ENCODE results near the gene RNF145. TPM values are rescaled to one million over a fixed set of nuclear protein-coding genes. Genes with fewer than 3 reads are reported as not detected.
"Not testable (repeated sequence)": the region's sequence is repeated elsewhere in the genome, so short reads cannot be mapped to it uniquely, and the experiment has no call there.

RNF145 gene
- total RNA-seq, 2 donors from 2014 or later = 88.7 to 116 TPM

DNA sequence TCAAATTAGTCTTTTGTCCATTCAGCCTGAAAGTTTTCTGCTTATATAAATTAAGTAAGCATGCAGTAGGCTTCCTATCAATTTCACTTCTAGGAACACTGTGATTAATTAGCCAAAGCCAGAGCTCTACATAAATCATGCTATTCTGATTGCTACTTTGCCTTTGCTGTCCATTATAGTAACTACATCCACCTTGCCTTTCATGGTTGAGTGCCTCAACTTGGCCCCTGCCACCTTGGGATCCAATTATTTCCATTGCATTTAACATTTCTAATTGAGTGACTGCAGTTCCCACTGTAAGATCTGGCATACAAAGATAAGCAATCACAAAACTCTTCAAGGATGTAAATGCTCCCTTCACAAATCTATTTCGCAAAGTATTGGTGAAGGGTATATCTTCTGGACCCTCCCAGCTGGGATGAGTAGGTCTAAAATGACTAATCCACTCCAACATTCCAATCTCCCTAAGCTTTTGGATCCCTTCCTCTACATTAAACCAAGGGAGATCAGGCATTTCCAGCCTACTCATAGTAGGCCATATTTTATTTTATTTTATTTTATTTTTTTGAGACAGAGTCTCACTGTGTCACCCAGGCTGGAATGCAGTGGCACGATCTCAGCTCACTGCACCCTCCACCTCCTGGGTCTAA is 26.6 kb upstream of the RNF145 start:
- ATAC-seq (replicated peaks in 1 of 2); H3K36me3 Mint-ChIP-seq (ENCODE audit: insufficient read depth in 2 of 2); H3K9me3 Mint-ChIP-seq; H3K27me3 Mint-ChIP-seq (ENCODE audit: low read depth); DNase-seq; H3K27ac Mint-ChIP-seq; H3K4me3 Mint-ChIP-seq: not testable (repeated sequence)
- H3K4me1 Mint-ChIP-seq (ENCODE audit: low read depth) = peaks cover 14% of the 10 kb centered on the region

DNA sequence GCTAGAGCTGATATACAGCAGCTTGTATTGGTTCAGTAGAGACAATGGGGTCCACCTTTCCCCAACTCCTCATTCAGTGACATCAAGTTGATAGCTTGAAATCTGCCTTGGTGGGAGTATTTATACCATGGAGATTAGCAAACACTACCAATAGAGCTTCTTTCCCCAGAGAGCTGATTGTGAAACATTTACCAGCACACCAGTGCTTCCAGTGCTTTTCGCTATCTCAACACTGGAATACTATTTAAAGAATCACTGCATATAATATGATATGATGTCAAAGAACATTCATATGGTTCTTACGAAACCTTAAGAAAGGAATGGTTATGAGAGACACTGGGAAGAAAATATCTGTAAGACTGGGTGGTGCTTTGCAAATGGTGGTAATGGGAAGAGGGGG is 21.8 kb upstream of the RNF145 start:
- ATAC-seq (replicated peaks in 1 of 2) = no peak
- H3K27ac Mint-ChIP-seq = no peak overlapping the region
- no peaks in the 10 kb centered on the region for H3K9me3 Mint-ChIP-seq
- no peaks in the 10 kb centered on the region for H3K27me3 Mint-ChIP-seq (ENCODE audit: low read depth)
- no peak overlapping the region for H3K4me3 Mint-ChIP-seq
- H3K4me1 Mint-ChIP-seq (ENCODE audit: low read depth) = no peaks in the 10 kb centered on the region
- H3K36me3 Mint-ChIP-seq (ENCODE audit: insufficient read depth in 2 of 2) = no peaks in the 10 kb centered on the region
- no peak for DNase-seq

DNA sequence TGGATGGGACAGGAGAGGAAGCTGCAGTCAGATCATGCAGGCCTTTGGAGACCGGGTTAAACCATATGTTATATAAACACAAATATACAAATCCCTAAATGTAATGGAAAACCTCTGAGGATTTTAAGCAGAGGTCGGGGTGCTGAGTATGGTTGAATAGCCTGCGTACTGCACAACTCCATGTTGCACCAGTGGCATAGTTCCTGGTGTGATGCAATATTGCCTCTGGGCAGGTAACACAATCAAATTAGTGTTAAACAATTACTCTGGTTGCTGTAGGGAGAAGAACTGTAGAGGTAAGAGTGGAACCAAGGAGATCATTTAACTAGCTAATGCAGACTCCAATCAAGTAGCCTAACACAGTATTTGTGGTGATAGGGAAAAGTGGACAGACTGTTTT is 21.3 kb upstream of the RNF145 start:
- no peak overlapping the region for H3K27ac Mint-ChIP-seq
- H3K36me3 Mint-ChIP-seq (ENCODE audit: insufficient read depth in 2 of 2) = no peaks in the 10 kb centered on the region
- no peaks in the 10 kb centered on the region for H3K27me3 Mint-ChIP-seq (ENCODE audit: low read depth)
- ATAC-seq (replicated peaks in 1 of 2) = no peak
- H3K9me3 Mint-ChIP-seq = no peaks in the 10 kb centered on the region
- no peaks in the 10 kb centered on the region for H3K4me1 Mint-ChIP-seq (ENCODE audit: low read depth)
- DNase-seq = no peak
- no peak overlapping the region for H3K4me3 Mint-ChIP-seq

DNA sequence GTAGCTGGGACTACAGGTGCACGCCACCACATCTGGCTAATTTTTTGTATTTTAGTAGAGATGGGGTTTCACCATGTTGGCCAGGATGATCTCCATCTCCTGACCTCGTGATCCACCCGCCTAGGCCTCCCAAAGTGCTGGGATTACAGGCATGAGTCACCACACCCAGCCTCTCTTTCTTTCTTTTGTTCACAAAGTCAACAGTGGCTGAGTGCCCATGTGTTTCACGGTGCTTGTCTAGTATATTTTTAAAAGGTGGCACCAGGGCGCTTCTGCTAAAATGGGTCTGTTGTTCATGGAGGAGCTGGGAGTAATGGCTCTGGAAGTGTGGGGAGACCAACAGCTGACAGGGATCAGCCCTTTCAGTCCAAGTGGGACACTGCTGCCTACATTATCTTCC is 18.7 kb upstream of the RNF145 start:
- H3K27me3 Mint-ChIP-seq (ENCODE audit: low read depth); H3K27ac Mint-ChIP-seq; DNase-seq; H3K4me1 Mint-ChIP-seq (ENCODE audit: low read depth); H3K9me3 Mint-ChIP-seq; H3K36me3 Mint-ChIP-seq (ENCODE audit: insufficient read depth in 2 of 2); ATAC-seq (replicated peaks in 1 of 2); H3K4me3 Mint-ChIP-seq: not testable (repeated sequence)

DNA sequence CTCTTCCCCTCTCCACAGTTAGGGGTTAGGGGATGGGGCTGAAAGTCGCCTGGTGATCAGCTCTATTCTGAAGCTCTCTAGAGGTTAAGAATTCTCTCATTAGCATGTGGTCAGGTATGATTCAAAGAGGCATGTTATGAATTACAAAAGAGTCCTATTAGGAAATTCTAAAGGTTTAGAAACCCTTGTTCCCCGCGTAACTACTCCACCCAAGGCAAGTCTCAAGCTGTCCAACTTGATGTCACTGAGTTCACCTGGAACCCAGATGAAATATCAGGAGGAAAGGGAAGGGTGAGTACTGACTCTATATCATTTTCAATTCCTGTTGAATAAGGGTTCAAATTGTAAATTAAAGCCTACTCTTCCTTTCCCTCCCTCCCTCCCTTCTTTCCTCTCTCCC is 18.1 kb upstream of the RNF145 start:
- Mint-ChIP-seq H3K4me3 (no peak overlapping the region), H3K27me3 (ENCODE audit: low read depth) (no peaks in the 10 kb centered on the region), H3K27ac (no peak overlapping the region), H3K4me1 (ENCODE audit: low read depth) (no peaks in the 10 kb centered on the region), H3K9me3 (peaks cover 0 to 2% of the 10 kb centered on the region in 2 donors), H3K36me3 (ENCODE audit: insufficient read depth in 2 of 2) (no peaks in the 10 kb centered on the region)
- DNase-seq = no peak
- ATAC-seq (replicated peaks in 1 of 2) = no peak

DNA sequence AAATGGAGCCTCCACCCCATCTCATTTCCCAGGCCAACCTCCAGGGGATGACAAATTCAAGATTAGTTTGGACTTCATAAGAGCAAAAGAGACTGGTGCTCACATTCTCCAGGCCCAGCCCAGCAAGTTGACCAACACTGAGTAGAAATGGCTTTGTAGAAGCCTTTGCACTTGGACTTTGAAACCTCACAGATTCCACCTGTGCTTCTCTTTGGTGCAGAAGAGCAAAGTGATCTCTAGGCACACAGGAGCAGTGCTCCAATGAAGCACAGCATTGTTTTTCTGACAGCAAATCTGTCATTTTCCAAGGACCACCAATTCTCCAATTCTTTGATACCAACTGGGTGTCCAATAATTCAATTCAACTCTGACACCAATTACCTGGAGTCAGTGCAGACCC is 17.1 kb upstream of the RNF145 start:
- no peaks in the 10 kb centered on the region for H3K4me1 Mint-ChIP-seq (ENCODE audit: low read depth)
- H3K27ac Mint-ChIP-seq = no peak overlapping the region
- H3K36me3 Mint-ChIP-seq (ENCODE audit: insufficient read depth in 2 of 2) = no peaks in the 10 kb centered on the region
- ATAC-seq (replicated peaks in 1 of 2) (no peak), DNase-seq (no peak)
- peaks cover 0 to 2% of the 10 kb centered on the region in 2 donors for H3K9me3 Mint-ChIP-seq
- no peak overlapping the region for H3K4me3 Mint-ChIP-seq
- no peaks in the 10 kb centered on the region for H3K27me3 Mint-ChIP-seq (ENCODE audit: low read depth)

DNA sequence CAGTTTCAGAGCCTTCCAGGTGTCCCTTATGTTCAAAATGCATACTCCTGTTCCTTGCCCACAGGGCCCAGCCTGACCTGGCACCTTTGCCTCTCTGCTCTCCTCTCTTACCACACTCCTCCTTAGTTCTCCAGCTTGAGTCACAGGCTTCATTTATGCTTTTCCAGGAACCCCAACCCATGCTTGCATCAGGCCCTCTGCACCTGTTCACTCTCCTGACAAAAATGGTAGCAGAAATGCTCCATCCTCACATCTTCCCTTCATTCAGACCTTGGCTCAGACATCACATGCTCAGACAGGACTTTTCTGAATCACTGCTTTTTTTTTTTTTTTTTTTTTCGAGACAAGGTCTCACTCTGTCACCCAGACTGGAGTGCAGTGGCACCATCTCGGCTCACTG is 15.1 kb upstream of the RNF145 start:
- Mint-ChIP-seq H3K27ac (no peak overlapping the region), H3K9me3 (peaks cover 0 to 2% of the 10 kb centered on the region in 2 donors), H3K4me3 (no peak overlapping the region), H3K36me3 (ENCODE audit: insufficient read depth in 2 of 2) (no peaks in the 10 kb centered on the region), H3K4me1 (ENCODE audit: low read depth) (no peaks in the 10 kb centered on the region), H3K27me3 (ENCODE audit: low read depth) (no peaks in the 10 kb centered on the region)
- DNase-seq (no peak), ATAC-seq (replicated peaks in 1 of 2) (no peak)

DNA sequence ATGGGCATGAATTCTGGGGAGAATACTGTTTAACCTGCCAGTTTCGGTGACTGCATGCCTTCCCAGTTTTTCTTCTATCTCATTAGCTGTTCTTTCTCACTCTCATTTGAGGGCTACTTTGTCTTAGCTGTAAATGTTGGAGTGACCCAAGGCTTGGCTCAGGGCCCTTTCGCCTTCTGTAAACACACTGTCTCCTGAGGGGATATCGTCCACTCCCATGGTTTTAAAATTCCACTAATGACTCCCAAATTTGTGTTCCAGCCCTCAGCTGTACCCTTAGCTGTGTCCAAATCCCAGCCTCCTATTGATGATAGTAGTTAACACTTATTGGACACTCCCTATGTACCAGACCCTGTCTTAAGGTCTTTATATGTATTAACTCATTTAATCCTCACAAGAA is 14.1 kb upstream of the RNF145 start:
- no peaks in the 10 kb centered on the region for H3K27me3 Mint-ChIP-seq (ENCODE audit: low read depth)
- H3K4me3 Mint-ChIP-seq = no peak overlapping the region
- no peak for DNase-seq
- ATAC-seq (replicated peaks in 1 of 2) = no peak
- no peak overlapping the region for H3K27ac Mint-ChIP-seq
- no peaks in the 10 kb centered on the region for H3K36me3 Mint-ChIP-seq (ENCODE audit: insufficient read depth in 2 of 2)
- peaks cover 0 to 2% of the 10 kb centered on the region in 2 donors for H3K9me3 Mint-ChIP-seq
- H3K4me1 Mint-ChIP-seq (ENCODE audit: low read depth) = no peaks in the 10 kb centered on the region

DNA sequence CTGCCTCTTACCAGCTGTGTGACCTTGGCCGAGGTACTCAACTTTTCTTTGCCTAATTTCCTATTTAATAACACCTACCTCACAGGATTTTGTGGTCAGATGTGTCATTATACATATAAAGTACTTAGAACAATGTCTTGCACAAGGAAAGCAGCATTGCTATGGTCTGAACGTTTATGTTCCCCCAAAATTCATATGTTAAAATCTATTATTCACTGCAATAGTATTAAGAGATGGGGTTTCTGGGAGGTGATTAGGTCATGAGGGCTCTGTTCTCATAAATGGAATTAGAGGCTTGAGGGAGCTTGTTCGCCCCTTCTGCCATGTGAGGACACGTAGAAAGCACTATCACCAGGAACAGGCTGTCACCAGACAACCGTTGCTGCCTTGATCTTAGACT is 10.9 kb upstream of the RNF145 start:
- Mint-ChIP-seq H3K36me3 (ENCODE audit: insufficient read depth in 2 of 2) (no peaks in the 10 kb centered on the region), H3K4me3 (no peak overlapping the region)
- ATAC-seq (replicated peaks in 1 of 2) = no peak

DNA sequence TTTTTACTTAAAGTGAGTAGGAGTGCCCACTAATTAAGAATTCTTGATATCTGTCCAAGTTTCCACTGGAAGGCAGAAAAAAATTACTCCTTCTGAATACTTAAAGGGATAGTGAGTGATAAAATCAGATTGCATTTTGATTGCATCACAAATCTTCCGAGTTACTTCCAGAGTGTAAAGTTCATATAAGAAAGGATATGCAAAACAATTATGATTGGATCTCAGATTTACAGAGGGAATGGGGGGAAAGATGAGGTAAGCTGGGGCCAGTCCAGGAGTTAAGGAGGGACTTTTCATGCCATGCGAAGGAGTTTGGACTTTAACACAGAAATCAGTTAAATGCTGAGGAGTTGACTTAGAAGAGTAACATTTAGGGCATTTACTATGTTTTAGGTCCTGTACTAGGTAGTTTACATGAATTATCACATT is 9.3 kb upstream of the RNF145 start:
- H3K36me3 Mint-ChIP-seq (ENCODE audit: insufficient read depth in 2 of 2) = no peaks in the 10 kb centered on the region
- H3K27me3 Mint-ChIP-seq (ENCODE audit: low read depth) = no peaks in the 10 kb centered on the region
- H3K9me3 Mint-ChIP-seq = no peaks in the 10 kb centered on the region
- ATAC-seq (replicated peaks in 1 of 2) = no peak
- H3K4me3 Mint-ChIP-seq = no peak overlapping the region
- peaks cover 21% of the 10 kb centered on the region for H3K4me1 Mint-ChIP-seq (ENCODE audit: low read depth)
- DNase-seq = no peak
- no peak overlapping the region for H3K27ac Mint-ChIP-seq

More for the DNA sequence above, 10.9 kb upstream of the RNF145 start:
- DNase-seq = no peak
- Mint-ChIP-seq H3K4me1 (ENCODE audit: low read depth) (peaks cover 21% of the 10 kb centered on the region), H3K27ac (no peak overlapping the region), H3K27me3 (ENCODE audit: low read depth) (no peaks in the 10 kb centered on the region), H3K9me3 (peaks cover 0 to 2% of the 10 kb centered on the region in 2 donors)

DNA sequence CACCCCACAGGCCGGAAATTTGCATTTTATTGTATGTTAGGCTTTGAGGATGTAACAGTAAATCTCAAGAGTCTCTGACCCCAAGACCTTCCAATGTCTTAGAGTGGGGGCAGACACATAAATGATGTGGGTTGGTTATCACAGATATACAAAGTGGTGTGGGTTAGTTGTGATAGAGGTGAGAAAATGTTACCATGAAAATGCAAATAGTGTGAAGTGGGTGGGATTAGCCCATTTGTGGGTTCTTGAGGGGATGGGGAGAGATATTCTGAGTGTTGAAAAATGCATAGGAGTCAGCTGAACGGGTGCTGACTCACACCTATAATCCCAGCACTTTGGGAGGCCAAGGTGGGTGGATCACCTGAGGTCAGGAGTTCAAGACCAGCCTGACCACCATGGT is 7.9 kb upstream of the RNF145 start:
- Mint-ChIP-seq H3K27me3 (ENCODE audit: low read depth) (no peaks in the 10 kb centered on the region), H3K4me3 (no peak overlapping the region), H3K4me1 (ENCODE audit: low read depth) (peaks cover 31% of the 10 kb centered on the region), H3K36me3 (ENCODE audit: insufficient read depth in 2 of 2) (no peaks in the 10 kb centered on the region), H3K27ac (no peak overlapping the region), H3K9me3 (no peaks in the 10 kb centered on the region)
- DNase-seq (no peak), ATAC-seq (replicated peaks in 1 of 2) (peak; percentile 18 to 25)

DNA sequence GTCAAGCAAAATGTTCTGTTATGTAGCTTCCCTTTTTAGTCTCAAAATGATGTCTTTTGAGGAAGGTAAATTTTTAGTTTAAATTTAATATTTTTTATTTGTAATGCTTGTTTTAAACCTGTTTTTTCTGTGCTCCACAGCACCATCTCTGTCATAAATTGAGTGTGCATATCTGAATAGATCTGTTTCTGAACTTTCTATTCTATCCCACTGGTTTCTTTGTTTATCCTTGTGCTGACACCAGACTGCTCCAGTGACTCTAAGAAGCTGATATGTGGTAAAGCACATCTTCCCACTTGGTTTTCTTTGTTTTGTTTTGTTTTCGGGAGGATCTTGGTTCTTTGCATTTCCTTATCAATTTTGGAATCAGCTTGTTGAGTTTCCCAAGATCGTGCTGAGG is 7.1 kb upstream of the RNF145 start:
- DNase-seq (no peak), ATAC-seq (replicated peaks in 1 of 2) (no peak)
- Mint-ChIP-seq H3K9me3 (no peaks in the 10 kb centered on the region), H3K4me3 (peak overlapping the region; percentile 42), H3K27me3 (ENCODE audit: low read depth) (no peaks in the 10 kb centered on the region), H3K4me1 (ENCODE audit: low read depth) (peaks cover 39% of the 10 kb centered on the region), H3K27ac (no peak overlapping the region), H3K36me3 (ENCODE audit: insufficient read depth in 2 of 2) (no peaks in the 10 kb centered on the region)

DNA sequence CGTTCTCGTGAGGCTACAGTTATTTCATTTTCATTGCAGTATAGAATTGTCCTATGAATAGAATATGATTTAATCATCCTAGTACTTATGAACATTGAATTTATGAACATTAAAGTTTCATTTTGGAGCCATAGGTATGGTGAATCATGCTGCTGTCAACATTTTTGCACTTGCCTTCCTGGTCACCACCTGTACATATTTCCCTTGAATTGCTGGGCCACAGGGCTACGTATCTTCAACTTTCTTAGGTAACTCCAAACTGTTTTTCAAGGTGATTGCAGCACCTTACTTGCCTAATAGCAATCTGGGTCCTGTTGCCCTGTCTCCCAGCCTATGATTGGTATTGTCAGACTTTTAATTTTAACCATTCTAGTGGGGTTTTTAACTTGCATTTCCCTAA is 6.5 kb upstream of the RNF145 start:
- Mint-ChIP-seq H3K4me3 (no peak overlapping the region), H3K9me3 (no peaks in the 10 kb centered on the region), H3K27me3 (ENCODE audit: low read depth) (no peaks in the 10 kb centered on the region), H3K36me3 (ENCODE audit: insufficient read depth in 2 of 2) (no peaks in the 10 kb centered on the region), H3K4me1 (ENCODE audit: low read depth) (peaks cover 41% of the 10 kb centered on the region), H3K27ac (no peak overlapping the region)
- ATAC-seq (replicated peaks in 1 of 2) (peak; percentile 31 to 45), DNase-seq (no peak)

DNA sequence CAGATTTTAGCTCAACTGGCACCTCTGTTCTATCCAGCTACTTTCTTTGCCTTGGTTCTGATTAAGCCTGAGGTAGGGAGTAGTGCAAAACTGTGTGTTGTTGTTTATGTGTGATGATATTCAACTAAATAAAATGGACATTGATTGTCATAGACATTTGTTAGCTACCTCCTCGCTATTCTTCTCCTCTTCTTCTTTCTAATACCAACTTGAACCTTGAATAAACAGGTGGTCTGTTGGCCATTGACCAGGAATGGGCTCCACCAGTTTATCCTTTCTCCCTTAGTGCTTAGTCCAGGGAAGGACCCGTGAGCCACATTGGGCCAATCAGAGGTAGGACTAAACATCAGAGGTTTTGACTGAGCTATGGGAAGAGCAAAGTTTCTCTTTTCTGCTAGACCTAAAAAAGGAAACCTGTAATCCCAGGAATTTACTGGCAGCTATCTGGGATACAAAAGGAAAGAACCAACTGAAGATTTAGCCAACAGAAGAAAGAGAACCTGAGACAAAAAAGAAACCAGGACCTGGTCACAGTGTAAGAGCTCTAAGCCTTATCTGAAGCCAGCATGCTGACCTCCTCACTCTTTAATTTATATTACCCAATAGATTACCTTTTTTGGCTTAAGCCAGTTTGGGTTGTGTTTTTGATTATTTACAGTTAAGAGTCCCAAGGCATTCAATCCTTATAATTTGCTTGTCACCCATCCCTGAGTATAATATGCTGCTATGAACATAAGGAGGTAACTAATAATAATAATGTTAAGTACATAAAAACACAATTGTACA is 5.3 kb upstream of the RNF145 start:
- DNase-seq (no peak), ATAC-seq (replicated peaks in 1 of 2) (no peak)
- Mint-ChIP-seq H3K27ac (peak overlapping the region; percentile 43), H3K9me3 (no peaks in the 10 kb centered on the region), H3K4me3 (no peak overlapping the region), H3K27me3 (ENCODE audit: low read depth) (no peaks in the 10 kb centered on the region), H3K4me1 (ENCODE audit: low read depth) (peaks cover 53% of the 10 kb centered on the region), H3K36me3 (ENCODE audit: insufficient read depth in 2 of 2) (no peaks in the 10 kb centered on the region)
